Astrocyte of the cerebellum (primary cell): ENCODE data around the gene DMD.

Experiments
- DNase-seq: peaks from one replicate; pipeline ENCODE4 v3.0.0-alpha.2; 2011; ENCODE audit warnings: low read depth
- H3K4me3 ChIP-seq: 2 replicates; pipeline ENCODE4 v1.5.1; 2011; ENCODE audit warnings: mild to moderate bottlenecking, low read depth, low read length, moderate library complexity
- in situ Hi-C: cut with HindIII; loops from 2 replicates; pipeline ENCODE4 v1.10.0; 2017; ENCODE audit warnings: low sequenced_read_pairs
- TF ChIP-seq, protein P1 (sequence below): IDR thresholded peaks from 2 replicates; pipeline ENCODE4 v1.5.1; 2012; ENCODE audit warnings: low read length, low read depth, moderate library complexity, mild to moderate bottlenecking; ENCODE audit errors: missing control alignments

Gene DMD

GRCh38 chrX:32191316-32191715, 1020.0 kb downstream of the DMD start:
- H3K4me3 ChIP-seq: no peak overlapping the region
- no peak for DNase-seq
- TF ChIP-seq, protein P1, sequence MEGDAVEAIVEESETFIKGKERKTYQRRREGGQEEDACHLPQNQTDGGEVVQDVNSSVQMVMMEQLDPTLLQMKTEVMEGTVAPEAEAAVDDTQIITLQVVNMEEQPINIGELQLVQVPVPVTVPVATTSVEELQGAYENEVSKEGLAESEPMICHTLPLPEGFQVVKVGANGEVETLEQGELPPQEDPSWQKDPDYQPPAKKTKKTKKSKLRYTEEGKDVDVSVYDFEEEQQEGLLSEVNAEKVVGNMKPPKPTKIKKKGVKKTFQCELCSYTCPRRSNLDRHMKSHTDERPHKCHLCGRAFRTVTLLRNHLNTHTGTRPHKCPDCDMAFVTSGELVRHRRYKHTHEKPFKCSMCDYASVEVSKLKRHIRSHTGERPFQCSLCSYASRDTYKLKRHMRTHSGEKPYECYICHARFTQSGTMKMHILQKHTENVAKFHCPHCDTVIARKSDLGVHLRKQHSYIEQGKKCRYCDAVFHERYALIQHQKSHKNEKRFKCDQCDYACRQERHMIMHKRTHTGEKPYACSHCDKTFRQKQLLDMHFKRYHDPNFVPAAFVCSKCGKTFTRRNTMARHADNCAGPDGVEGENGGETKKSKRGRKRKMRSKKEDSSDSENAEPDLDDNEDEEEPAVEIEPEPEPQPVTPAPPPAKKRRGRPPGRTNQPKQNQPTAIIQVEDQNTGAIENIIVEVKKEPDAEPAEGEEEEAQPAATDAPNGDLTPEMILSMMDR: no peak
- in situ Hi-C loops: no loop called here

DNA sequence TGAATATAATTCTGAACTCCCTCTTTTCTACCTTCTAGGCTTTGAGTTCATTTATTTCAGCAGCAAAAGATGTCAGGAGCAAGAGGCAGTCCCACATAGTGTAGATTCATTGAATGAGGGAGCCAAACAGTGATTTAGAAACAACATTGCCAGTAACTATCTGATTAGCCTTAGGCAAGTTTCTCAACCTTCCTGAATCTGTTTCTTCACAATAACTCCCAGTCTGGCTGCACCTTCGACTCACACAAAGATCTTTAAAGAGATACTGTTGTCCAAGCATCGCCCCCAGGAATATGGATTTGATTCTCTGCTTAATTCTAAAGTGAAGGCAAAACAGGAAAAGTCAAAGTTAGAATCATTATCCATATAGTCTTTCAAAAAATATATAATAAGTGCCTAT, 1026.2 kb downstream of the DMD start:
- in situ Hi-C loops: no loop called here
- no peak for DNase-seq
- TF ChIP-seq, protein P1: no peak
- H3K4me3 ChIP-seq: no peak overlapping the region

GRCh38 chrX:32183066-32183465, 1028.3 kb downstream of the DMD start:
- H3K4me3 ChIP-seq: no peak overlapping the region
- in situ Hi-C loops: no loop called here
- TF ChIP-seq, protein P1: no peak
- DNase-seq: no peak

DNA sequence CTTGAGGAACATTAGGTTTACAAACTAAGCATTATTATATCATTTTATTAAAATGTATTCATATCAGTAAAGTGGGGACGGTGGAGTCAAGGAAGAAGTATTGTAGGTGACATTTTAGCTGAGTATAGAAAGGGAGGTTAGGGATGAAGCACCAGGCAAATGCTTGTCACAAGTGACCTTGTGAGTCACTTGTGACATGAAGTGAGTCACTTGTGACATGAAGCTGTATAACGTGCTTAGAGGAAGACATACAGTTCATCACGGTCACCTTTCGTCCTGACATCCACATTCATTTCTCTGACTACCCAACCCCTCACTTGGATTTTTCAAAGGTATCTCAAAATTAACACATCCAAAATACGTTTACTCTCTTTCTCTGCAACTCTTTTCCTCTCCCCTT, 1034.8 kb downstream of the DMD start:
- H3K4me3 ChIP-seq: no peak overlapping the region
- in situ Hi-C loops: no loop called here
- no peak for DNase-seq
- TF ChIP-seq, protein P1: no peak

DNA sequence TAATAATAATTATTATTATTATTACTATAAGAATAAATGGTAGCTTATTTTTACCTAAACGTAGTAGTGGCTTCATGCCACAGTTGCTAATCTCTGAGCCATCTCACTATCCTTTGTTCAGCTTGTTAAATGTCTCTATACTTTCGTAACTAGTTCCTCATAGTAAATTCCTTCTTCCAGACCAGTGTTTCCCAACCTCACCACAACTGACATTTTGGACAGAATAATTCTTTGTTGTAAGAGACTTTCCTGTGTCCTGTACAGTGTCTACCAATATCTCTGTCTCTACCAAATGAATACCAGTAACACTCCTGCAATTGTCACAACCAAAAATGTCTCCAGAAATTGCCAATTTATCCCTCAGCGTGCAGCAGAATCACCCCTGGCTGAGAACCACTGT, 1040.9 kb downstream of the DMD start:
- no peak overlapping the region for H3K4me3 ChIP-seq

GRCh38 chrX:32155044-32155638, 1056.2 kb downstream of the DMD start:
- DNase-seq: no peak
- TF ChIP-seq, protein P1: no peak
- in situ Hi-C loops: no loop called here
- H3K4me3 ChIP-seq: no peak overlapping the region

More for the DNA sequence above, 1040.9 kb downstream of the DMD start:
- in situ Hi-C loops: no loop called here
- TF ChIP-seq, protein P1: no peak
- DNase-seq: no peak
